Erythroblast (primary cell): Measurements from ENCODE around the gene CDC27.

ENCODE experiments used
- GATA1 ChIP-seq: IDR thresholded peaks from 2 replicates; pipeline ENCODE4 v1.6.1; 2011; ENCODE audit warnings: low read depth, mild to moderate bottlenecking, control low read depth, low read length, moderate library complexity
- POLR2A ChIP-seq: IDR thresholded peaks from 2 replicates; pipeline ENCODE4 v1.6.1; 2011; ENCODE audit warnings: mild to moderate bottlenecking, low read length

DNA sequence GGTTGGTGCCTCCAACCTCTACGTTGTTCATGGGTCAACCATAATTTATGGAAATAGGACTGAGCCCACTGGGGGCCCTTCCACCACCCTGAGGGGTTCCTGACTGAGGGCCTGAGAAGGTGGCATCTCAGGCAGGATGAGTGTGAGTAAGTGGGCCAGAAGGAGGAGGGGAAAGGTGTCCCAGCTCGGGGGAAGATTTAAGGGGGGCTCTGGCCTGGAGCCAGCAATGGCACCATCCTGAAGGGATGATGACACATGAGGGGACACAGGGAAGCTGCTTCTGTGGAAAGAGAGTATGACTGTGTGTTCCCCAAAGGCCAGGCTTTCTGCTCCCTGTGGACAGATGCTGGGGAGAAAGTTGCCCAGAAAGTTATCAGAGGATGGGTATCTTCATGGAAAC, 38.8 kb upstream of the CDC27 start:
- TF ChIP-seq POLR2A: no peak
- no peak for TF ChIP-seq GATA1
